Measurements from ENCODE around the gene TSN.

DNA sequence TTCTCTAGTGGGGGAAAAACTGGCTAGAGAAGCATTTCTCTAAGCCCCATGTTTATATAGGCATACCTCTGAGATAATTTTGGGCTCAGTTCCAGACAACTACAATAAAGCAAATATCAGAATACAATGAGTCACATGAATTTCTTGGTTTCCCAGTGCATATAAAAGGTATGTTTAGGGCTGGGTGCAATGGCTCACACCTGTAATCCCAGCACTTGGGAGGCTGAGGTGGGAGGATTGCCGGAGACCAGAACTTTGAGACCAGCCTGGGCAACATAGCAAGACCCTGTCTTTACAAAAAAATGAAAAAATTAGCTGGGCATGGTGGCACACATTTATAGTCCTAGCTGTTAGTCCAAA lies 22.2 kb downstream of the TSN start:
- TF ChIP-seq, protein P1, sequence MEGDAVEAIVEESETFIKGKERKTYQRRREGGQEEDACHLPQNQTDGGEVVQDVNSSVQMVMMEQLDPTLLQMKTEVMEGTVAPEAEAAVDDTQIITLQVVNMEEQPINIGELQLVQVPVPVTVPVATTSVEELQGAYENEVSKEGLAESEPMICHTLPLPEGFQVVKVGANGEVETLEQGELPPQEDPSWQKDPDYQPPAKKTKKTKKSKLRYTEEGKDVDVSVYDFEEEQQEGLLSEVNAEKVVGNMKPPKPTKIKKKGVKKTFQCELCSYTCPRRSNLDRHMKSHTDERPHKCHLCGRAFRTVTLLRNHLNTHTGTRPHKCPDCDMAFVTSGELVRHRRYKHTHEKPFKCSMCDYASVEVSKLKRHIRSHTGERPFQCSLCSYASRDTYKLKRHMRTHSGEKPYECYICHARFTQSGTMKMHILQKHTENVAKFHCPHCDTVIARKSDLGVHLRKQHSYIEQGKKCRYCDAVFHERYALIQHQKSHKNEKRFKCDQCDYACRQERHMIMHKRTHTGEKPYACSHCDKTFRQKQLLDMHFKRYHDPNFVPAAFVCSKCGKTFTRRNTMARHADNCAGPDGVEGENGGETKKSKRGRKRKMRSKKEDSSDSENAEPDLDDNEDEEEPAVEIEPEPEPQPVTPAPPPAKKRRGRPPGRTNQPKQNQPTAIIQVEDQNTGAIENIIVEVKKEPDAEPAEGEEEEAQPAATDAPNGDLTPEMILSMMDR (conservative IDR thresholded peaks at IDR 0.05; ENCODE audit: low read depth in 2 of 2) = no peak
- no peak for TF ChIP-seq POLR2AphosphoS5 (IDR thresholded peaks at IDR 0.05; ENCODE audit: low read depth)

All from GM23338 (cell line).